Tibial nerve (tissue), 3 donors: ENCODE results near the gene CD47.

Experiments used
- POLR2A ChIP-seq, 2 donors: fragments of 450-650 bp; IDR thresholded peaks; one replicate each; pipeline ENCODE4 v1.6.1; 2017; ENCODE audit warnings: antibody characterized with exemption in 2 of 2, mild to moderate bottlenecking in 2 of 2, moderate library complexity in 2 of 2
- TF ChIP-seq, protein P1 (sequence below), 5 experiments: fragments of 200-600 bp in 3 of 5; fragments of 450-650 bp in 2 of 5; sonication (generic) in 3 of 5; IDR thresholded peaks; one replicate each; pipeline ENCODE4 v1.5.1; 2016 to 2019; ENCODE audit warnings: antibody characterized with exemption in 5 of 5, mild to moderate bottlenecking in 3 of 5, moderate library complexity in 2 of 5

GRCh38 chr3:107994181-107994580 is 96.7 kb downstream of the CD47 start:
- TF ChIP-seq, protein P1, sequence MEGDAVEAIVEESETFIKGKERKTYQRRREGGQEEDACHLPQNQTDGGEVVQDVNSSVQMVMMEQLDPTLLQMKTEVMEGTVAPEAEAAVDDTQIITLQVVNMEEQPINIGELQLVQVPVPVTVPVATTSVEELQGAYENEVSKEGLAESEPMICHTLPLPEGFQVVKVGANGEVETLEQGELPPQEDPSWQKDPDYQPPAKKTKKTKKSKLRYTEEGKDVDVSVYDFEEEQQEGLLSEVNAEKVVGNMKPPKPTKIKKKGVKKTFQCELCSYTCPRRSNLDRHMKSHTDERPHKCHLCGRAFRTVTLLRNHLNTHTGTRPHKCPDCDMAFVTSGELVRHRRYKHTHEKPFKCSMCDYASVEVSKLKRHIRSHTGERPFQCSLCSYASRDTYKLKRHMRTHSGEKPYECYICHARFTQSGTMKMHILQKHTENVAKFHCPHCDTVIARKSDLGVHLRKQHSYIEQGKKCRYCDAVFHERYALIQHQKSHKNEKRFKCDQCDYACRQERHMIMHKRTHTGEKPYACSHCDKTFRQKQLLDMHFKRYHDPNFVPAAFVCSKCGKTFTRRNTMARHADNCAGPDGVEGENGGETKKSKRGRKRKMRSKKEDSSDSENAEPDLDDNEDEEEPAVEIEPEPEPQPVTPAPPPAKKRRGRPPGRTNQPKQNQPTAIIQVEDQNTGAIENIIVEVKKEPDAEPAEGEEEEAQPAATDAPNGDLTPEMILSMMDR (IDR thresholded peaks at IDR 0.05), result no peak
- TF ChIP-seq POLR2A (IDR thresholded peaks at IDR 0.05), result no peak
